Activated CD8-positive, alpha-beta T cell treated with anti-CD3 and anti-CD28 coated beads for 36 hours (primary cell): ENCODE measurements around the gene EDEM2. TPM values are rescaled to one million over a fixed set of nuclear protein-coding genes. Genes with fewer than 3 reads are reported as not detected.

Experiments
- ATAC-seq: fragments of 200-7000 bp; cut with Tn5 transposase; one replicate; pipeline ENCODE4 v1.10.0; 2021; ENCODE audit warnings: mild to moderate bottlenecking, moderate library complexity
- CTCF ChIA-PET: fragments of 350-600 bp; sonication (Branson Sonifier 250); formaldehyde crosslinking; loops from one replicate; lab custom pipeline; 2021; ENCODE audit warnings: antibody characterized with exemption; lab: Charles Lee
- POLR2A ChIA-PET: fragments of 350-600 bp; sonication (Branson Sonifier 250); formaldehyde crosslinking; loops from one replicate; lab custom pipeline; 2021; ENCODE audit warnings: antibody characterized with exemption; lab: Charles Lee
- DNase-seq: peaks from one replicate; pipeline ENCODE4 v3.0.0-alpha.2; 2020
- H3K27ac Mint-ChIP-seq: one replicate; pipeline ENCODE4 v1.8.0; 2021; ENCODE audit warnings: mild to moderate bottlenecking, mixed read lengths
- H3K27me3 Mint-ChIP-seq: one replicate; pipeline ENCODE4 v1.8.0; 2021; ENCODE audit warnings: mixed read lengths
- H3K36me3 Mint-ChIP-seq: one replicate; pipeline ENCODE4 v1.8.0; 2021; ENCODE audit warnings: low read depth, mixed read lengths
- H3K4me1 Mint-ChIP-seq: one replicate; pipeline ENCODE4 v1.8.0; 2021; ENCODE audit warnings: low read depth, mixed read lengths
- H3K4me3 Mint-ChIP-seq: one replicate; pipeline ENCODE4 v1.8.0; 2021; ENCODE audit warnings: mild to moderate bottlenecking, moderate library complexity, mixed read lengths
- H3K9me3 Mint-ChIP-seq: one replicate; pipeline ENCODE4 v1.8.0; 2021; ENCODE audit warnings: mixed read lengths
- intact Hi-C: fragments of 100-400 bp; cut with micrococcal nuclease; formaldehyde crosslinking; loops from one replicate; pipeline ENCODE4 v1.10.0; 2022
- total RNA-seq, 2 experiments: library from RNA; stranded (reverse); gene quantifications; one replicate each; pipeline ENCODE4 v1.2.3, GENCODE V29; 2021
- TF ChIP-seq, protein P1 (sequence below): fragments of 200-600 bp; IDR thresholded peaks from one replicate; pipeline ENCODE4 v1.8.0; 2022; ENCODE audit warnings: antibody characterized with exemption, mild to moderate bottlenecking

The EDEM2 gene
- total RNA-seq, 2 experiments from 2014 or later, result 14.4 to 16.0 TPM

DNA sequence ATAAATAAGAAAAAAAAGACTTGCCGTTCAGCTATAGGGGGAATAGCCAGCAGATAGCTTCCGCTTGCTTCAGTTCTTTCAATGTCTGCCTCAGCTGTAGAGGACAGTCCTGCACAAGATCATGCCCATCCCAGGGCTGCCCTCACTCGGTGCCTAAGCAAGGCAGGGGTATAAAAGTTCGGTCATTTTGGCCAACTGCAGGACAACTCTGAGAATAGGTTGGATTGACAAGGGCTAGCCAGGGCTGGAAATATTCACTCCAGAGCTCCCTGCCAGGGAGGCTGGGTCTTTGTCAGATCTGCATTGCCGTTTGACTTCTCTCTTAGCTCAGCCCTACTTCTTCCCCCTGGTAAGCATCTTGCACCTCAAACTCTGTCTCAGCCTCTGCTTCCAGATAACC is 33.1 kb upstream of the EDEM2 start:
- H3K4me1 Mint-ChIP-seq, result no peaks in the 10 kb centered on the region
- H3K36me3 Mint-ChIP-seq, result peaks cover 1% of the 10 kb centered on the region
- H3K27ac Mint-ChIP-seq, result no peak overlapping the region
- H3K9me3 Mint-ChIP-seq, result no peaks in the 10 kb centered on the region
- ChIA-PET POLR2A (interaction anchor here (0.7 kb wide), 1 partner anchor 104 kb away, joined by 3 read pairs; no protein-coding TSS in a partner anchor), CTCF (no interaction called here)
- no peaks in the 10 kb centered on the region for H3K27me3 Mint-ChIP-seq
- H3K4me3 Mint-ChIP-seq, result no peak overlapping the region
- intact Hi-C loops, result no loop called here
- DNase-seq (no peak), ATAC-seq (no peak)
- TF ChIP-seq, protein P1, sequence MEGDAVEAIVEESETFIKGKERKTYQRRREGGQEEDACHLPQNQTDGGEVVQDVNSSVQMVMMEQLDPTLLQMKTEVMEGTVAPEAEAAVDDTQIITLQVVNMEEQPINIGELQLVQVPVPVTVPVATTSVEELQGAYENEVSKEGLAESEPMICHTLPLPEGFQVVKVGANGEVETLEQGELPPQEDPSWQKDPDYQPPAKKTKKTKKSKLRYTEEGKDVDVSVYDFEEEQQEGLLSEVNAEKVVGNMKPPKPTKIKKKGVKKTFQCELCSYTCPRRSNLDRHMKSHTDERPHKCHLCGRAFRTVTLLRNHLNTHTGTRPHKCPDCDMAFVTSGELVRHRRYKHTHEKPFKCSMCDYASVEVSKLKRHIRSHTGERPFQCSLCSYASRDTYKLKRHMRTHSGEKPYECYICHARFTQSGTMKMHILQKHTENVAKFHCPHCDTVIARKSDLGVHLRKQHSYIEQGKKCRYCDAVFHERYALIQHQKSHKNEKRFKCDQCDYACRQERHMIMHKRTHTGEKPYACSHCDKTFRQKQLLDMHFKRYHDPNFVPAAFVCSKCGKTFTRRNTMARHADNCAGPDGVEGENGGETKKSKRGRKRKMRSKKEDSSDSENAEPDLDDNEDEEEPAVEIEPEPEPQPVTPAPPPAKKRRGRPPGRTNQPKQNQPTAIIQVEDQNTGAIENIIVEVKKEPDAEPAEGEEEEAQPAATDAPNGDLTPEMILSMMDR, result no peak

DNA sequence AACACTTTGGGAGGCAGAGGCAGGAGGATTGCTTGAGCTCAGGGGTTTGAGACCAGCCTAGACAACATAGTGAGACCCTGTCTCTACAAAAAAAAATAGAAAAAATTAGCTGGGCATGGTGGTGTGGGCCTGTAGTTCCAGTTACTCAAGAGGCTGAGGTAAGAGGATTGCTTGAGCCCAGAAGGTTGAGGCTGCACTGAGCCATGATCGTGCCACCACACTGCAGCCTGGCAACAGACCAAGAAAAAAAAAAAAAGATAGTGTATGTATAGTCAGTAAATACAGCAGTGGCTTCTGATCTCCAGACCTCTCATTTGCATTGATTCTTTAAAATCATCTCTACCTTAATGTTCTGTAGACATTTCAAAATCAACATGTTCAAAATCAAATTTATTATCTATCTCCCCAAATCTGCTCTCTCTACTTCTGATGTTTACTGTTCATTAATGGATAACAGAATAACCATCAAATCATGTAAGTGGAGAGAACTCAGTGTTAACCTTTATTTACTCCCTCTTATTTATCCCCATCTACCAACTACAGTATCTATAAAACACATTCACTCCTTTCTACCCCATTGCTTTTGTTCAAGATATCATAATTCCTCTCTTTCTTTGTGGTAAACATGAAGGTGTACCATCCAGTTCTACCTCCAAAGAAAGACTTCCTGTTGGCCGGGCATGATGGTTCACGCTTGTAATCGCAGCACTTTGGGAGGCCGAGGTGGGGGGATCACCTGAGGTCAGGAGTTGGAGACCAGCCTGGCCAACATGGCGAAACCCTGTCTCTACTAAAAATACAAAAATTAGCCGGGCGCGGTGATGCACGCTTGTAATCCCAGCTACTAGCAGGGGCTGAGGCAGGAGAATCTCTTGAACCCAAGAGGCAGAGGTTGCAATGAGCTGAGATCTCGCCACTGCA is 32.4 kb upstream of the EDEM2 start:
- DNase-seq, result no peak
- ChIA-PET POLR2A (interaction anchor here (0.7 kb wide), 1 partner anchor 105 kb away, joined by 3 read pairs; no protein-coding TSS in a partner anchor), CTCF (no interaction called here)
- peaks cover 1% of the 10 kb centered on the region for H3K36me3 Mint-ChIP-seq
- intact Hi-C loops, result no loop called here
- H3K9me3 Mint-ChIP-seq, result no peaks in the 10 kb centered on the region
- TF ChIP-seq, protein P1, result no peak
- H3K27ac Mint-ChIP-seq, result no peak overlapping the region
- ATAC-seq, result no peak
- no peaks in the 10 kb centered on the region for H3K27me3 Mint-ChIP-seq
- no peak overlapping the region for H3K4me3 Mint-ChIP-seq
- H3K4me1 Mint-ChIP-seq, result no peaks in the 10 kb centered on the region

DNA sequence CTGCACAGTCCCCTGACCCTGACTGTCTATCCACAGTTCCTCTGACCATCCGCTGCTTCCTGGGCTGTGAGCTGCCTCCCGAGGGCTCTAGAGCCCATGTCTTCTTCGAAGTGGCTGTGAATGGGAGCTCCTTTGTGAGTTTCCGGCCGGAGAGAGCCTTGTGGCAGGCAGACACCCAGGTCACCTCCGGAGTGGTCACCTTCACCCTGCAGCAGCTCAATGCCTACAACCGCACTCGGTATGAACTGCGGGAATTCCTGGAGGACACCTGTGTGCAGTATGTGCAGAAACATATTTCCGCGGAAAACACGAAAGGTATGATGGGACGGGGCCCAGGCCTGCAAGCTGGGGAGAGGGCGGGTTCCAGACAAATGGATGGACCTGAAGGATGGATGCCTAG is 29.0 kb upstream of the EDEM2 start:
- Mint-ChIP-seq H3K36me3 (peaks cover 1% of the 10 kb centered on the region), H3K4me1 (peaks cover 19% of the 10 kb centered on the region), H3K9me3 (no peaks in the 10 kb centered on the region), H3K27me3 (no peaks in the 10 kb centered on the region), H3K4me3 (no peak overlapping the region), H3K27ac (no peak overlapping the region)
- CTCF ChIA-PET, result interaction anchor here (0.9 kb wide), 1 partner anchor 93 kb away, joined by 3 read pairs; no protein-coding TSS in a partner anchor
- no peak for DNase-seq
- TF ChIP-seq, protein P1, result no peak
- POLR2A ChIA-PET, result interaction anchor here (1.1 kb wide), 1 partner anchor 9 kb away, joined by 5 read pairs; no protein-coding TSS in a partner anchor
- intact Hi-C loops, result no loop called here
- no peak for ATAC-seq

DNA sequence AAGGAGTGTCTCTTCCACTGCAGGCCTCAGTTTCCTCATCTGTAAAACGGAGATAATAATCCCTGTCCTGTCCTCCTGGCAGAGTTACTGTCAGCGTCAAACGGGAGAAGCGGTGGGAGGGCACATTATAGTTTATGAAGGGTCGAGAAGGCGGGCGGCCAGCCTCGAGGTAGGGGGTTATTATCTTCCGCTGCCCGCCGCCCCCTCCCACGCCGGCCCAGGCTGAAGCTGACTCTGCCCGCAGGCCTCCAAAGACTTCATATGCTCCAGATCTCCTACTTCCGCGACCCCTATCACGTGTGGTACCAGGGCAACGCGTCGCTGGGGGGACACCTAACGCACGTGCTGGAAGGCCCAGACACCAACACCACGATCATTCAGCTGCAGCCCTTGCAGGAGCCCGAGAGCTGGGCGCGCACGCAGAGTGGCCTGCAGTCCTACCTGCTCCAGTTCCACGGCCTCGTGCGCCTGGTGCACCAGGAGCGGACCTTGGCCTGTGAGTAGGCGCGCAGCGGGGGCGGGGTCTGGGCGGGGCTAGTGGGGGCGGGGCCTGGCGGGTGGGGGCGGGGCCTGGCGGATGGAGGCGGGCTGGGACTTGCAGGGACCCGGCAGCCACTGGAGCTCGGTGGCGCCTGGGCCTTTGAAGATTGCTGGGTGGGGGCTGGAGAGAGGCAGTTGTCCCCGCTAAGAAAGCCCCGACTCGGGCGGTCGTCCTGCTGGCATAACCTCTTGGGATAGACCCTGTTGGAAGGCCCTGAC is 27.5 kb upstream of the EDEM2 start:
- H3K27ac Mint-ChIP-seq, result no peak overlapping the region
- no peak overlapping the region for H3K4me3 Mint-ChIP-seq
- ChIA-PET CTCF (no interaction called here), POLR2A (interaction anchor here (1.1 kb wide), 1 partner anchor 27 kb away, joined by 3 read pairs; no protein-coding TSS in a partner anchor)
- no peaks in the 10 kb centered on the region for H3K9me3 Mint-ChIP-seq
- ATAC-seq (no peak), DNase-seq (no peak)
- H3K4me1 Mint-ChIP-seq, result peaks cover 22% of the 10 kb centered on the region
- TF ChIP-seq, protein P1, result no peak
- H3K27me3 Mint-ChIP-seq, result no peaks in the 10 kb centered on the region
- intact Hi-C loops, result no loop called here
- peaks cover 1% of the 10 kb centered on the region for H3K36me3 Mint-ChIP-seq
